T follicular helper cell (primary cell): ENCODE data around the gene FAAH2.
"Not testable (repeated sequence)": the region's sequence is repeated elsewhere in the genome, so short reads cannot be mapped to it uniquely, and the experiment has no call there.

Experiments
- DNase-seq: peaks from one replicate; pipeline ENCODE4 v3.0.0-alpha.2; 2020; ENCODE audit warnings: low read depth

Gene FAAH2

GRCh38 chrX:57380026-57380796, 93.7 kb downstream of the FAAH2 start:
- no peak for DNase-seq

- not testable (repeated sequence) for DNase-seq
Observed at GRCh38 chrX:57394162-57394561, 107.7 kb downstream of the FAAH2 start.

- DNase-seq = not testable (repeated sequence)
Observed at GRCh38 chrX:57403191-57403590, 116.7 kb downstream of the FAAH2 start.

GRCh38 chrX:57406149-57406548, 119.6 kb downstream of the FAAH2 start:
- no peak for DNase-seq

GRCh38 chrX:57417827-57418226, 131.3 kb downstream of the FAAH2 start:
- no peak for DNase-seq

- no peak for DNase-seq
Observed at GRCh38 chrX:57422289-57422688, 135.8 kb downstream of the FAAH2 start.

GRCh38 chrX:57422790-57423189, 136.3 kb downstream of the FAAH2 start:
- no peak for DNase-seq

- DNase-seq = no peak
Observed at GRCh38 chrX:57445076-57445475, 158.6 kb downstream of the FAAH2 start.

GRCh38 chrX:57445832-57446231, 159.3 kb downstream of the FAAH2 start:
- no peak for DNase-seq

- no peak for DNase-seq
Observed at GRCh38 chrX:57447856-57448255, 161.3 kb downstream of the FAAH2 start.

GRCh38 chrX:57451426-57452020, 165.0 kb downstream of the FAAH2 start:
- DNase-seq = no peak

- DNase-seq = no peak
Observed at GRCh38 chrX:57453901-57454300, 167.4 kb downstream of the FAAH2 start.

GRCh38 chrX:57481514-57481913, 195.0 kb downstream of the FAAH2 start:
- DNase-seq = no peak

- DNase-seq = no peak
Observed at GRCh38 chrX:57516491-57516890, 230.0 kb downstream of the FAAH2 start.

GRCh38 chrX:57519578-57520118, 233.1 kb downstream of the FAAH2 start:
- no peak for DNase-seq

- DNase-seq = no peak
Observed at GRCh38 chrX:57528670-57529255, 242.3 kb downstream of the FAAH2 start.
